Thoracic aorta (tissue), 2 donors: ENCODE data around the gene TPM3. TPM values are rescaled to one million over a fixed set of nuclear protein-coding genes. Genes with fewer than 3 reads are reported as not detected.

Experiments
- ATAC-seq: fragments of 150-250 bp; one replicate; pipeline ENCODE4 v1.8.0; 2017; ENCODE audit warnings: low read depth; ENCODE audit not compliant: insufficient number of reproducible peaks, low FRiP score
- DNase-seq: peaks from one replicate; pipeline ENCODE4 v3.0.0-alpha.2; 2020; ENCODE audit warnings: low spot score
- H3K27ac ChIP-seq, 2 donors: fragments of 200-600 bp; sonication (generic); 1 replicate in 1 of 2; 2 replicates in 1 of 2; pipeline ENCODE4 v1.5.1; 2016; ENCODE audit warnings: mild to moderate bottlenecking in 2 of 2, moderate library complexity in 2 of 2
- H3K27me3 ChIP-seq: fragments of 200-600 bp; sonication (generic); replicated peaks from 2 replicates; pipeline ENCODE4 v1.6.0; 2016; ENCODE audit warnings: mild to moderate bottlenecking; ENCODE audit not compliant: insufficient read depth
- H3K36me3 ChIP-seq: fragments of 200-600 bp; sonication (generic); one replicate; pipeline ENCODE4 v1.5.1; 2016
- H3K4me1 ChIP-seq, 2 donors: fragments of 200-600 bp; sonication (generic); 1 replicate in 1 of 2; 2 replicates in 1 of 2; pipeline versions ENCODE4 v1.5.1 to v1.6.0; 2016; ENCODE audit warnings: low read depth in 2 of 2, mild to moderate bottlenecking in 1 of 2; ENCODE audit not compliant: control insufficient read depth in 1 of 2
- H3K4me3 ChIP-seq: fragments of 200-600 bp; sonication (generic); 2 replicates; pipeline ENCODE4 v1.5.1; 2016; ENCODE audit warnings: mild to moderate bottlenecking
- H3K9me3 ChIP-seq: fragments of 200-600 bp; sonication (generic); 2 replicates; pipeline ENCODE4 v1.5.1; 2016
- CTCF ChIP-seq: fragments of 200-600 bp; sonication (generic); IDR thresholded peaks from one replicate; pipeline ENCODE4 v1.5.1; 2019; ENCODE audit warnings: antibody characterized with exemption
- total RNA-seq, 2 donors: library from RNA; depleted of rRNA; stranded (reverse); fragments of >200 nt; gene quantifications; one replicate each; pipeline versions ENCODE4 v1.1.0 to v1.2.3, GENCODE V29; 2016

The TPM3 gene
- total RNA-seq, 2 donors from 2014 or later, result 146 to 331 TPM

GRCh38 chr1:154174654-154175053 is 17.2 kb downstream of the TPM3 start:
- H3K36me3 ChIP-seq, result peaks cover 40% of the 10 kb centered on the region
- no peak for ATAC-seq

GRCh38 chr1:154171880-154172279 is 20.0 kb downstream of the TPM3 start:
- H3K27me3 ChIP-seq, result no peaks in the 10 kb centered on the region
- H3K36me3 ChIP-seq, result peaks cover 66% of the 10 kb centered on the region
- H3K9me3 ChIP-seq, result no peaks in the 10 kb centered on the region
- DNase-seq (no peak), ATAC-seq (no peak)
- TF ChIP-seq CTCF, result no peak
- H3K4me3 ChIP-seq, result no peak overlapping the region
- peaks cover 2 to 5% of the 10 kb centered on the region in 2 donors for H3K4me1 ChIP-seq
- H3K27ac ChIP-seq, result no peak overlapping the region

More at GRCh38 chr1:154174654-154175053, 17.2 kb downstream of the TPM3 start:
- Histone ChIP-seq H3K4me1 (peaks cover 29 to 30% of the 10 kb centered on the region in 2 donors), H3K27me3 (no peaks in the 10 kb centered on the region), H3K9me3 (no peaks in the 10 kb centered on the region), H3K4me3 (no peak overlapping the region), H3K27ac (no peak overlapping the region)
- TF ChIP-seq CTCF, result no peak
- DNase-seq, result no peak

- no peaks in the 10 kb centered on the region for H3K9me3 ChIP-seq
- ATAC-seq (no peak), DNase-seq (no peak)
- no peaks in the 10 kb centered on the region for H3K27me3 ChIP-seq
- no peak overlapping the region for H3K4me3 ChIP-seq
- H3K27ac ChIP-seq, result no peak overlapping the region
- TF ChIP-seq CTCF, result no peak
- H3K36me3 ChIP-seq, result peaks cover 72% of the 10 kb centered on the region
- H3K4me1 ChIP-seq, result peaks cover 0 to 3% of the 10 kb centered on the region in 2 donors
Observed at GRCh38 chr1:154171223-154171583, 20.7 kb downstream of the TPM3 start.

GRCh38 chr1:154170547-154171222 is 21.2 kb downstream of the TPM3 start:
- H3K4me3 ChIP-seq, result no peak overlapping the region
- H3K27me3 ChIP-seq, result no peaks in the 10 kb centered on the region
- H3K9me3 ChIP-seq, result no peaks in the 10 kb centered on the region
- ATAC-seq (no peak), DNase-seq (no peak)
- H3K4me1 ChIP-seq, result no peaks in the 10 kb centered on the region
- H3K36me3 ChIP-seq, result peaks cover 77% of the 10 kb centered on the region
- no peak overlapping the region for H3K27ac ChIP-seq
- TF ChIP-seq CTCF, result no peak

GRCh38 chr1:154167461-154167860 is 24.4 kb downstream of the TPM3 start:
- peaks cover 85% of the 10 kb centered on the region for H3K36me3 ChIP-seq
- no peak overlapping the region for H3K27ac ChIP-seq

More at GRCh38 chr1:154167461-154167860, 24.4 kb downstream of the TPM3 start:
- TF ChIP-seq CTCF, result no peak
- Histone ChIP-seq H3K4me1 (no peaks in the 10 kb centered on the region), H3K4me3 (no peak overlapping the region), H3K9me3 (no peaks in the 10 kb centered on the region), H3K27me3 (no peaks in the 10 kb centered on the region)
- ATAC-seq, result no peak
- no peak for DNase-seq
